K562 (cell line): ENCODE results near the gene ZNF432. TPM values are rescaled to one million over a fixed set of nuclear protein-coding genes. Genes with fewer than 3 reads are reported as not detected.
A peak's percentile ranks its signal among the peaks of the same experiment; 100 is the strongest.

Source experiments
- ATAC-seq: fragments of 200-7000 bp; cut with Tn5 transposase; 3 replicates; pipeline ENCODE4 v1.9.1; 2020; ENCODE audit warnings: moderate library complexity
- BruUV-seq: library from RNA; stranded (reverse); fragments of 400-500 nt; replicated peaks from 2 replicates; lab custom pipeline; 2021; lab: Mats Ljungman, UMichigan
- CTCF ChIA-PET: fragments of 300-600 bp; formaldehyde crosslinking; extraction: SDS; loops from one replicate; lab custom pipeline; 2021; ENCODE audit warnings: low intra/inter-chr PET ratio; lab: Yijun Ruan, JAX
- POLR2A ChIA-PET: fragments of 300-600, 350-650 bp; sonication (Branson Sonifier 250); formaldehyde crosslinking; extraction: SDS; loops from one replicate; lab custom pipeline; 2021; ENCODE audit warnings: antibody characterized with exemption, inconsistent platforms; lab: Yijun Ruan, JAX
- DNase-seq, 4 experiments: peaks; one replicate each; pipeline versions ENCODE4 v3.0.0 to v3.0.0-alpha.2; 2011 to 2018; ENCODE audit warnings: low spot score in 3 of 4, mixed read lengths in 3 of 4; ENCODE audit errors: extremely low read depth in 1 of 4
- FAIRE-seq: peaks from 2 replicates; lab custom pipeline; 2011; peaks lifted over from hg19 to GRCh38; lab: Jason Lieb, UNC
- H2AFZ ChIP-seq: 2 replicates; pipeline ENCODE4 v1.6.0; 2011; ENCODE audit warnings: low read depth, low read length, control low read depth, inconsistent platforms
- H3K27ac ChIP-seq: fragments of 200-600 bp; 3 replicates; pipeline ENCODE4 v1.8.0; 2011; ENCODE audit warnings: low read depth, mild to moderate bottlenecking, control low read depth, inconsistent platforms, low read length, moderate library complexity, mixed read lengths; ENCODE audit errors: extremely low read depth
- H3K27me3 ChIP-seq, 2 experiments: fragments of 300-600 bp in 1 of 2; 2 replicates in 1 of 2; 3 replicates in 1 of 2; pipeline versions ENCODE4 v1.6.0 to v1.8.0; 2011; ENCODE audit warnings: inconsistent platforms in 2 of 2, low read length in 2 of 2, mild to moderate bottlenecking in 1 of 2, mixed read lengths in 1 of 2, moderate library complexity in 1 of 2; ENCODE audit not compliant: control insufficient read depth in 2 of 2, insufficient read depth in 2 of 2
- H3K36me3 ChIP-seq: fragments of 300-600 bp; 3 replicates; pipeline ENCODE4 v1.8.0; 2011; ENCODE audit warnings: mild to moderate bottlenecking, low read length, inconsistent platforms; ENCODE audit not compliant: control insufficient read depth, insufficient read depth
- H3K4me1 ChIP-seq, 2 experiments: fragments of 200-600 bp in 1 of 2; replicated peaks in 1 of 2; 2 replicates in 1 of 2; 3 replicates in 1 of 2; pipeline versions ENCODE4 v1.5.1 to v1.8.0; 2011; ENCODE audit warnings: inconsistent platforms in 2 of 2, low read length in 2 of 2, mild to moderate bottlenecking in 1 of 2, mixed read lengths in 1 of 2, moderate library complexity in 1 of 2; ENCODE audit not compliant: control insufficient read depth in 2 of 2, insufficient read depth in 2 of 2
- H3K4me2 ChIP-seq: 2 replicates; pipeline ENCODE4 v1.6.1; 2011; ENCODE audit warnings: low read length, control low read depth, inconsistent platforms, mixed read lengths; ENCODE audit not compliant: insufficient read depth
- H3K4me3 ChIP-seq: fragments of 200-600 bp; sonication (generic), shearing (Covaris generic); 2 replicates; pipeline ENCODE4 v1.5.1; 2016; ENCODE audit warnings: control low read depth, inconsistent platforms
- H3K79me2 ChIP-seq: fragments of 200-600 bp; 3 replicates; pipeline ENCODE4 v1.8.0; 2011; ENCODE audit warnings: low read length, inconsistent platforms; ENCODE audit not compliant: control insufficient read depth, insufficient read depth
- H3K9ac ChIP-seq, 2 experiments: 2 replicates each; pipeline versions ENCODE4 v1.6.0 to v1.6.1; 2011; ENCODE audit warnings: low read depth in 2 of 2, low read length in 2 of 2, control low read depth in 1 of 2, inconsistent platforms in 1 of 2, mild to moderate bottlenecking in 1 of 2, mixed read lengths in 1 of 2; ENCODE audit not compliant: insufficient read depth in 1 of 2
- H3K9me1 ChIP-seq: one replicate; pipeline ENCODE4 v1.6.0; 2011; ENCODE audit warnings: inconsistent platforms, mild to moderate bottlenecking, low read length, moderate library complexity; ENCODE audit not compliant: control insufficient read depth, insufficient read depth
- H3K9me3 ChIP-seq: replicated peaks from 2 replicates; pipeline ENCODE4 v1.5.1; 2011; ENCODE audit warnings: low read depth, low read length, inconsistent platforms; ENCODE audit not compliant: control insufficient read depth, insufficient read depth
- H4K20me1 ChIP-seq: replicated peaks from 2 replicates; pipeline ENCODE4 v1.6.1; 2011; ENCODE audit warnings: low read length, inconsistent platforms, mixed read lengths; ENCODE audit not compliant: control insufficient read depth, insufficient read depth
- ARID2 ChIP-seq: fragments of 450-650 bp; IDR thresholded peaks from 2 replicates; pipeline ENCODE4 v1.6.1; 2017; ENCODE audit warnings: antibody characterized with exemption, mild to moderate bottlenecking
- ATF1 ChIP-seq, 2 experiments: fragments of 450-650 bp in 1 of 2; IDR thresholded peaks; 2 replicates each; pipeline ENCODE4 v1.6.1; 2016; ENCODE audit warnings: missing compliant biosample characterization in 1 of 2, missing genetic modification characterization in 1 of 2
- BHLHE40 ChIP-seq: IDR thresholded peaks from 2 replicates; pipeline ENCODE4 v1.6.1; 2011; ENCODE audit warnings: low read length, improper control_type of control experiment
- CBX1 ChIP-seq: sonication (generic); IDR thresholded peaks from 2 replicates; pipeline ENCODE4 v1.6.1; 2016; ENCODE audit warnings: antibody characterized with exemption, low read depth, mild to moderate bottlenecking
- ESRRA ChIP-seq: fragments of 450-650 bp; IDR thresholded peaks from 2 replicates; pipeline ENCODE4 v1.6.1; 2014; ENCODE audit warnings: low read depth, mild to moderate bottlenecking, moderate library complexity, borderline replicate concordance
- HDAC2 ChIP-seq: fragments of 450-650 bp; IDR thresholded peaks from 2 replicates; pipeline ENCODE4 v1.6.1; 2016; ENCODE audit warnings: mild to moderate bottlenecking
- MTA3 ChIP-seq: fragments of 450-650 bp; formaldehyde crosslinking; IDR thresholded peaks from 2 replicates; pipeline ENCODE4 v1.6.1; 2017; ENCODE audit warnings: mild to moderate bottlenecking, borderline replicate concordance
- MTF1 ChIP-seq: fragments of 250-450 bp; sonication (Bioruptor Pico); IDR thresholded peaks from 2 replicates; pipeline ENCODE4 v1.9.0; 2021; ENCODE audit warnings: moderate library complexity, mild to moderate bottlenecking, inconsistent platforms, borderline replicate concordance
- NR2C1 ChIP-seq, 2 experiments: fragments of 450-650 bp; IDR thresholded peaks; 2 replicates each; pipeline ENCODE4 v1.6.1; 2017; ENCODE audit warnings: mild to moderate bottlenecking in 2 of 2, antibody characterized with exemption in 1 of 2, inconsistent platforms in 1 of 2, missing compliant biosample characterization in 1 of 2, missing genetic modification characterization in 1 of 2
- NR2C2 ChIP-seq, 2 experiments: fragments of 200-800 bp in 1 of 2; sonication (Bioruptor generic) in 1 of 2; sonication (generic) in 1 of 2; formaldehyde crosslinking in 1 of 2; IDR thresholded peaks; 2 replicates each; pipeline versions ENCODE4 v1.6.1 to v1.8.0; 2016 to 2022; ENCODE audit warnings: mild to moderate bottlenecking in 1 of 2, missing compliant biosample characterization in 1 of 2, missing genetic modification characterization in 1 of 2, missing genetic modification reagents in 1 of 2
- NRF1 ChIP-seq, 2 experiments: fragments of 450-650 bp; IDR thresholded peaks in 1 of 2; conservative IDR thresholded peaks in 1 of 2; 2 replicates each; pipeline ENCODE4 v1.6.1; 2014; ENCODE audit warnings: mild to moderate bottlenecking in 2 of 2
- POLR2A ChIP-seq: fragments of 450-650 bp; conservative IDR thresholded peaks from 2 replicates; pipeline ENCODE4 v1.6.1; 2016
- RB1 ChIP-seq: fragments of 450-650 bp; IDR thresholded peaks from 2 replicates; pipeline ENCODE4 v1.6.1; 2017; ENCODE audit warnings: low read depth, mild to moderate bottlenecking
- RBFOX2 ChIP-seq: fragments of 200-400 bp; formaldehyde crosslinking; IDR thresholded peaks from 2 replicates; pipeline ENCODE4 v1.6.1; 2017; ENCODE audit warnings: low read depth, mild to moderate bottlenecking, low read length, moderate library complexity
- SIX5 ChIP-seq, 2 experiments: IDR thresholded peaks; 2 replicates each; pipeline ENCODE4 v1.6.1; 2011; ENCODE audit warnings: low read length in 2 of 2, borderline replicate concordance in 1 of 2, low read depth in 1 of 2, mild to moderate bottlenecking in 1 of 2, moderate library complexity in 1 of 2; ENCODE audit not compliant: insufficient read depth in 1 of 2
- TAF9B ChIP-seq: fragments of 450-650 bp; IDR thresholded peaks from 2 replicates; pipeline ENCODE4 v1.6.1; 2018; ENCODE audit warnings: mild to moderate bottlenecking; ENCODE audit not compliant: partially characterized antibody
- TBL1XR1 ChIP-seq, 2 experiments: IDR thresholded peaks; 2 replicates each; pipeline ENCODE4 v1.6.1; 2012; ENCODE audit warnings: improper control_type of control experiment in 2 of 2, low read length in 2 of 2, mild to moderate bottlenecking in 1 of 2
- ZKSCAN1 ChIP-seq: fragments of 150-350 bp; IDR thresholded peaks from 2 replicates; pipeline ENCODE4 v1.6.1; 2016; ENCODE audit warnings: low read depth, low read length
- WGBS: fragments of 100-300 bp; shearing (Covaris generic); methylation state at CpG from one replicate; pipeline ENCODE4 v1.1.6; 2016; ENCODE audit warnings: low coverage, mixed read lengths; ENCODE audit not compliant: insufficient coverage; ENCODE audit errors: missing lambda C conversion rate; 5-methylcytosine and 5-hydroxymethylcytosine counted together
- in situ Hi-C: fragments of 300-500 bp; cut with MboI; formaldehyde crosslinking; loops from 4 replicates; pipeline ENCODE4 v1.15.0; 2018; ENCODE audit warnings: inconsistent platforms, mixed read lengths
- intact Hi-C: fragments of 100-400 bp; cut with micrococcal nuclease; formaldehyde crosslinking; loops from 2 replicates; pipeline ENCODE4 v1.14.2; 2022
- polyA plus RNA-seq, 8 experiments: library from polyadenylated mRNA; depleted of rRNA in 4 of 8; stranded (reverse) in 5 of 8; unstranded in 3 of 8; fragments of >200 nt; fragmentation: Nextera tagmentation in 2 of 8; fragmentation: Illumina TruSeq in 1 of 8; extraction: Ambion mirVana in 2 of 8; extraction: Trizol in 1 of 8; gene quantifications; 2 replicates each; pipeline versions ENCODE4 v1.2.1 to v1.2.3, GENCODE V29; 2011 to 2014; ENCODE audit warnings: inconsistent platforms in 1 of 8, missing spikeins in 1 of 8
- total RNA-seq, 7 experiments: library from RNA; depleted of rRNA in 6 of 7; stranded (reverse); fragments of >200 nt in 6 of 7; fragmentation: Illumina TruSeq in 2 of 7; extraction: Trizol in 2 of 7; gene quantifications; 2 replicates each; pipeline versions ENCODE4 v1.2.1 to v1.2.3, GENCODE V29; 2011 to 2021; ENCODE audit warnings: low replicate concordance in 1 of 7
- TF ChIP-seq, protein P1 (sequence below): sonication (generic); formaldehyde crosslinking; IDR thresholded peaks from 2 replicates; pipeline ENCODE4 v1.8.0; 2022; ENCODE audit warnings: mild to moderate bottlenecking, missing genetic modification reagents
- TF ChIP-seq, protein P2 (sequence below): fragments of 450-650 bp; formaldehyde crosslinking; IDR thresholded peaks from 2 replicates; pipeline ENCODE4 v1.4.0; 2020; ENCODE audit warnings: mild to moderate bottlenecking, moderate library complexity

ZNF432 gene
- total and polyA plus RNA-seq, 9 of the 15 experiments (the other 6 are each of a cell fraction or from before 2014, with no cell fraction given) = 2.6 to 6.8 (median 4.0) TPM

DNA sequence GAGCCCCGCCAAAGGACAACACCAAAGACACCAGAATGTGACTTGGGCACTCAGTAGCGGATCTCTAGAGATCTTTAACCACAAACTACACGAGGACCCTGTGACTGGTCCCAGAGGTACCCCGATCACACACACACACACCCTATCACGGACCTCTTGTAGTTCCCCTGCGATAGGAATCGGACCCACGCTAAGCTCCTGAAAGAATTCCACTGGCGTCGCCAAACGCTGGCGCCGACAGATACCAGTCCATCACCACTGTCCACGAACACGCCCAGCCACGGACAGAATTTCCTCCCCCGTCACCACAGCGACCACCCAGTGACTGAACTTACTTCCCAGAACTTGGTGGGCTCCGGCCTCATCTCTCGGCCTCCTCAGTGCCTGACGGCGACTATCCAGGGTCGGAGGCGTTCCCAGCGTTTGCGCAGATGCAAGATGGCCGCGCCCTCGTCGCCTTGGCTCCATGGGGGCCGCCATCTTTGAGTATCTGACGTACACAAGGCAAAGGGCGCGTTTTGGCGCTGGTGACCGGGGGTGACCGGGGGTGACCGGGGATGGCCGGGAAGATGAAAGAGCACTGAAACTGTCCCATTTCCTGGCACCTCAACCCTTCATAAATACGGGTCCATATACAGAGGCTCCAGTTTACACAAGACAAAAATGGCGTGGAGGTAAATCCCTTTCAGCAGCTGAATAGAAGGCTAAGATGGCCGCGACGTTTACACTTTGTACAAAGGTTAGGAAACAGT is 40.7 kb downstream of the ZNF432 start, which contains the start of gene ZNF615:
ZNF615 (minus strand) TSS at position 406 of the 752 bp plus-strand sequence. CDS start 4,500 bp downstream, outside the sequence.
- peak within 1 kb of the TSS; percentile 92 for H3K4me2 ChIP-seq
- POLR2A ChIA-PET = interaction anchor here (0.7 to 1.2 kb wide), 3 partner anchors 10 to 86 kb away, joined by 3 to 5 read pairs (median 4); no protein-coding TSS in a partner anchor
- TF ChIP-seq ESRRA = 0 out of 2 replicates have a peak, but pooled peaks have one; percentile 30
- TF ChIP-seq BHLHE40 = peak; percentile 29; the same call in 1 of the 2 replicates
- no peak for TF ChIP-seq ATF1 (CRISPR knock-in tag; IDR thresholded peaks at IDR 0.05)
- TF ChIP-seq ATF1 (tag; IDR thresholded peaks at IDR 0.05) = peak; percentile 74
- peak; percentile 60 for TF ChIP-seq POLR2A
- 0 out of 4 replicates have a peak, but pooled peaks of 1 of the 2 experiments have one; percentile 38 for TF ChIP-seq TBL1XR1 (IDR thresholded peaks at IDR 0.05; ENCODE audit: low read length in 2 of 2)
- TF ChIP-seq, protein P1, sequence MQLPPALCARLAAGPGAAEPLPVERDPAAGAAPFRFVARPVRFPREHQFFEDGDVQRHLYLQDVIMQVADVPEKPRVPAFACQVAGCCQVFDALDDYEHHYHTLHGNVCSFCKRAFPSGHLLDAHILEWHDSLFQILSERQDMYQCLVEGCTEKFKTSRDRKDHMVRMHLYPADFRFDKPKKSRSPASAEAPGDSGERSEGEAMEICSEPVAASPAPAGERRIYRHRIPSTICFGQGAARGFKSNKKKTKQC (CRISPR knock-in tag) = no peak
- TF ChIP-seq NR2C2 (CRISPR knock-in tag; IDR thresholded peaks at IDR 0.05) = no peak
- peak; percentile 94 for TF ChIP-seq NR2C2 (tag; IDR thresholded peaks at IDR 0.05)
- TF ChIP-seq NR2C1 (IDR thresholded peaks at IDR 0.05) = peak; percentile 91
- peak; percentile 92 for TF ChIP-seq NR2C1 (tag; IDR thresholded peaks at IDR 0.05)
- peak; percentile 85 to 88 for TF ChIP-seq NRF1 (conservative IDR thresholded peaks at IDR 0.05 in 1 of 2, IDR thresholded peaks at IDR 0.05 in 1 of 2)
- TF ChIP-seq HDAC2 = peak; percentile 53; the same call in 1 of the 2 replicates
- TF ChIP-seq MTA3 = peak; percentile 75; the same call in 1 of the 2 replicates
- 0 out of 2 replicates have a peak, but pooled peaks have one; percentile 48 for TF ChIP-seq CBX1
- TF ChIP-seq MTF1 (CRISPR knock-in tag) = no peak
- TF ChIP-seq ZKSCAN1 = peak; percentile 88
- TF ChIP-seq, protein P2, sequence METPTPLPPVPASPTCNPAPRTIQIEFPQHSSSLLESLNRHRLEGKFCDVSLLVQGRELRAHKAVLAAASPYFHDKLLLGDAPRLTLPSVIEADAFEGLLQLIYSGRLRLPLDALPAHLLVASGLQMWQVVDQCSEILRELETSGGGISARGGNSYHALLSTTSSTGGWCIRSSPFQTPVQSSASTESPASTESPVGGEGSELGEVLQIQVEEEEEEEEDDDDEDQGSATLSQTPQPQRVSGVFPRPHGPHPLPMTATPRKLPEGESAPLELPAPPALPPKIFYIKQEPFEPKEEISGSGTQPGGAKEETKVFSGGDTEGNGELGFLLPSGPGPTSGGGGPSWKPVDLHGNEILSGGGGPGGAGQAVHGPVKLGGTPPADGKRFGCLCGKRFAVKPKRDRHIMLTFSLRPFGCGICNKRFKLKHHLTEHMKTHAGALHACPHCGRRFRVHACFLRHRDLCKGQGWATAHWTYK (CRISPR knock-in tag) = 0 out of 2 replicates have a peak, but pooled peaks have one; percentile 23
- TF ChIP-seq RB1 = 0 out of 2 replicates have a peak, but pooled peaks have one; percentile 29
- TF ChIP-seq TAF9B = peak; percentile 6
- peak; percentile 52 to 61; a peak in 3 of 4 replicates for TF ChIP-seq SIX5 (IDR thresholded peaks at IDR 0.05; ENCODE audit: borderline replicate concordance in 1 of 2, insufficient read depth in 1 of 2, low read depth in 1 of 2, low read length in 2 of 2)
- peak; percentile 36; the same call in 1 of the 2 replicates for TF ChIP-seq ARID2
- TF ChIP-seq RBFOX2 = peak; percentile 73

More for the DNA sequence above, 40.7 kb downstream of the ZNF432 start, which contains the start of gene ZNF615:
- no peaks in the 10 kb centered on the region for H3K9me1 ChIP-seq
- H3K4me3 ChIP-seq = peak within 1 kb of the TSS; percentile 63
- WGBS = 10% methylated on average over 44 of the region's 44 CpGs
- in situ Hi-C loops = no loop called here
- no peaks in the 10 kb centered on the region for H4K20me1 ChIP-seq
- peak within 1 kb of the TSS; percentile 99 for H2AFZ ChIP-seq
- peaks cover 3% of the 10 kb centered on the region; the same call in 1 of the 3 replicates for H3K36me3 ChIP-seq
- ATAC-seq (peak; percentile 100), FAIRE-seq (peak; percentile 93), DNase-seq (peak; percentile 70 to 92 (median 79))
- no peaks in the 10 kb centered on the region for H3K27me3 ChIP-seq
- peaks cover 14% of the 10 kb centered on the region for H3K9me3 ChIP-seq
- CTCF ChIA-PET = no interaction called here
- intact Hi-C loops = no loop called here
- peak within 1 kb of the TSS; percentile 60 for H3K27ac ChIP-seq
- H3K9ac ChIP-seq = peak within 1 kb of the TSS; percentile 79 to 89
- H3K79me2 ChIP-seq = no peaks in the 10 kb centered on the region
- H3K4me1 ChIP-seq = peaks cover 3 to 9% of the 10 kb centered on the region in 2 experiments; a peak in 4 of 5 replicates
- BruUV-seq = TSS peak; percentile 77
